C4-2B (cell line): ENCODE results near the gene SIVA1.
A peak's percentile ranks its signal among the peaks of the same experiment; 100 is the strongest.

ENCODE experiments used
- H3K27ac ChIP-seq: fragments of 450-650 bp; 2 replicates; pipeline ENCODE4 v1.5.1; 2017
- CTCF ChIP-seq: fragments of 450-650 bp; conservative IDR thresholded peaks from 2 replicates; pipeline ENCODE4 v1.5.1; 2017; ENCODE audit warnings: mild to moderate bottlenecking
- ZFX ChIP-seq: fragments of 450-650 bp; IDR thresholded peaks from 2 replicates; pipeline ENCODE4 v1.6.1; 2017

SIVA1 gene

GRCh38 chr14:104768437-104769323 lies 15.7 kb downstream of the SIVA1 start:
- peak overlapping the region; percentile 10; the same call in 1 of the 2 replicates for H3K27ac ChIP-seq
- TF ChIP-seq ZFX (no peak), CTCF (peak; percentile 94)

GRCh38 chr14:104769324-104770071 lies 16.6 kb downstream of the SIVA1 start:
- no peak overlapping the region for H3K27ac ChIP-seq
- TF ChIP-seq ZFX (no peak), CTCF (no peak)

DNA sequence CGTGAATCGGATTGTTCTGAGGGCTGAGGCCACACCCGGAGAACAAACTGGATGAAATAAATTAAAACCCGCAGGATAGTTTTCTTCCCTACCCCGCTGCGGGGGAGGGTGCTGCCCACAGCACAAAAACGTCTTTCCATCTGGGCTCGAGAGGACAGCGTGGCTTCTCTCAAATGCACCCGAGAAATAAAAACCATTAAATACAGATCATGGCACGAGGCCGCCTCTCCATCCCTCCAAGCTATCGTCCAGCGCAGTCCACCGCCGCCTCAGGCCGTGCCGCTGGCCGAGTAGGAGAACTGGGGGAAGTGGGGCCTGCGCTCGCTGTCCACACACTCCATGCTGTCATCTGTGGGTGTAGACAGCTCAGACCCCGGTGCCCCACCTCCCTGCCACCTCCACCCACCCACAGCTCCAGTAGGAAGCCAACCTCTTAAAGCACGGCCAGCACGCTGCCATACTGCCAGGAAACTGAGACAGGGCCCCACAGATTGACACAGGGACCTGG lies 17.2 kb downstream of the SIVA1 start:
- no peak for TF ChIP-seq CTCF
- no peak for TF ChIP-seq ZFX
- no peak overlapping the region for H3K27ac ChIP-seq

GRCh38 chr14:104770851-104771272 lies 17.9 kb downstream of the SIVA1 start:
- TF ChIP-seq CTCF, result peak; percentile 76
- no peak for TF ChIP-seq ZFX
- H3K27ac ChIP-seq, result no peak overlapping the region

DNA sequence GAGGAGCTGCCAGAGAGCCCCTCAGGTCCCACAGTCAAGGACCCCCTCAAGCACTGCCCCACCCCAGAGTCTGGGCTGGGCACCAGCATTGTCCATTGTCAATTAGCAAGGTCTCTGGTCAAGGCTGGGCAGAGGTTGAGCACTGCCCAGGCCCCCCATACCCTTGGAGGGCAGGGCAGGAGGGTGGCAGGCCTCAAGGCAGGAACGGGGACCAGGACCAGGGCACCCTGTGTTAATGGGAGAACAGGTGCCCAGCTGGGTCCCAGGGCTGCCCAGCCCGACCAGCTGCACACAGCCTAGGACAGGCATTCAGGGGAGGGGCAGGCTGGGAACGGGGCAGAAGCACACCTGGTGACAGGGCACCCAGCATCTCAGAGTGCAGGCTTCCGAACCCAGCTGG lies 18.4 kb downstream of the SIVA1 start:
- TF ChIP-seq ZFX (no peak), CTCF (no peak)
- H3K27ac ChIP-seq, result no peak overlapping the region

DNA sequence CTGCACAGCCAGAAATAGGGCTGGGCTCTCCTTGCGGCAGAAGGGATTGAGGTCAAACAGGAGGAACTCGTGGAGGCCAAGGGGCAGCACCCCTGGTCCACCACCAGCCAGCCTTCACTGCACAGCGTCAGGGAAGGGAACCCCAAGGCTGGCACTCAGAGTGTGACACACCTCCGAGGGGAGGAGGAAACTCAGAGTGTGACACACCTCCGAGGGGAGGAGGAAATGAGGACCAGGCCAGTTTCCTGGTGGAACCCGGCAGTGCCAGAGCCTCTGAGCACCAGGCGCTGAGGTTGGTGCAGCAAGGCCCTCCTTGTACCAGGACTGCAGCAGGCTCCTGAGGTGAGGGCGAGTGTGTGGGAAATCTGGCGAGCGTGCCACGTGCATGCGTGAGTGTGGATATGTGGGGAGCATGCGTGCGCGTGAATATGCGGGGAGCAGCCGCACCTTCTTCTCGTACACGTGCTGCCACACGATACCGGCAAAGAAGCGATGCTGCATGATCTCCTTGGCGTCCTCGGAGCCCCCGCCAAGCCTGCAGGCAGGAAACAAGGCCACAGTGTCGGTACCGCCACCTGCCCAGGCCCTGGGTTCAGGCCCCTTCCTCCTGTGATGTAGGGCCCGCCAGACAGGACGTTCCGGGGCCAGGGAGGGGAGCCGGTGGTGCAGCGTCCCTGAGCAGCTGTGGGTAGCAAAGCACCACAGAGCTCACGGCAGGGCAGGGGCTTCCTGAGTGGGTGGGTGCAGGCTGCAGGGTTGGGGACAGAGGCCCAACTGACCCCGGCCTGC lies 19.2 kb downstream of the SIVA1 start:
- TF ChIP-seq ZFX (no peak), CTCF (no peak)
- H3K27ac ChIP-seq, result no peak overlapping the region
